ENCODE data around the gene ZDHHC23. TPM values are rescaled to one million over a fixed set of nuclear protein-coding genes. Genes with fewer than 3 reads are reported as not detected.
A peak's percentile ranks its signal among the peaks of the same experiment; 100 is the strongest.

ZDHHC23 gene
- total RNA-seq, 1 experiment from 2014 or later, result 9.0 TPM

GRCh38 chr3:113954091-113954685 lies 6.4 kb downstream of the ZDHHC23 start:
- no peaks in the 10 kb centered on the region for H3K36me3 Mint-ChIP-seq (ENCODE audit: insufficient read depth, unreplicated experiment)
- no peak for DNase-seq
- Histone ChIP-seq H3K36me3 (ENCODE audit: control insufficient read depth, insufficient read depth, low read length) (no peaks in the 10 kb centered on the region), H3K27me3 (replicated peaks; ENCODE audit: control insufficient read depth, insufficient read depth, low read length) (no peaks in the 10 kb centered on the region), H3K4me3 (ENCODE audit: low read depth, low read length) (no peak overlapping the region), H3K9me3 (no peaks in the 10 kb centered on the region), H3K4me1 (no peaks in the 10 kb centered on the region)
- H3K27me3 Mint-ChIP-seq (ENCODE audit: insufficient read depth, unreplicated experiment), result peaks cover 3% of the 10 kb centered on the region
- peaks cover under 1% of the 10 kb centered on the region for H3K4me1 Mint-ChIP-seq (ENCODE audit: low read depth, unreplicated experiment)
- BruUV-seq (replicated peaks), result no TSS peak
- no peak overlapping the region for H3K4me3 Mint-ChIP-seq (ENCODE audit: unreplicated experiment)
- ChIA-PET CTCF (no interaction called here), POLR2A (no interaction called here)
- no peak overlapping the region for H3K27ac Mint-ChIP-seq (ENCODE audit: unreplicated experiment)
- TF ChIP-seq CTCF (IDR thresholded peaks at IDR 0.05; ENCODE audit: insufficient read depth in 1 of 2, low read depth in 1 of 2, low read length in 1 of 2, severe bottlenecking in 1 of 2, unreplicated experiment in 1 of 2), result no peak
- intact Hi-C loops (cut with micrococcal nuclease; ENCODE audit: unreplicated experiment), result no loop called here
- no peaks in the 10 kb centered on the region for H3K9me3 Mint-ChIP-seq (ENCODE audit: unreplicated experiment)

- Histone ChIP-seq H3K27me3 (replicated peaks; ENCODE audit: control insufficient read depth, insufficient read depth, low read length) (no peaks in the 10 kb centered on the region), H3K36me3 (ENCODE audit: control insufficient read depth, insufficient read depth, low read length) (no peaks in the 10 kb centered on the region), H3K4me3 (ENCODE audit: low read depth, low read length) (no peak overlapping the region), H3K9me3 (no peaks in the 10 kb centered on the region), H3K4me1 (no peaks in the 10 kb centered on the region)
- Mint-ChIP-seq H3K27me3 (ENCODE audit: insufficient read depth, unreplicated experiment) (peaks cover 3% of the 10 kb centered on the region), H3K9me3 (ENCODE audit: unreplicated experiment) (no peaks in the 10 kb centered on the region), H3K27ac (ENCODE audit: unreplicated experiment) (no peak overlapping the region), H3K4me1 (ENCODE audit: low read depth, unreplicated experiment) (no peaks in the 10 kb centered on the region), H3K36me3 (ENCODE audit: insufficient read depth, unreplicated experiment) (no peaks in the 10 kb centered on the region), H3K4me3 (ENCODE audit: unreplicated experiment) (no peak overlapping the region)
- no TSS peak for BruUV-seq (replicated peaks)
- no peak for DNase-seq
- CTCF ChIA-PET, result interaction anchor here (0.6 kb wide), 1 partner anchor 194 kb away, joined by 3 read pairs; no protein-coding TSS in a partner anchor
- TF ChIP-seq CTCF (IDR thresholded peaks at IDR 0.05; ENCODE audit: insufficient read depth in 1 of 2, low read depth in 1 of 2, low read length in 1 of 2, severe bottlenecking in 1 of 2, unreplicated experiment in 1 of 2), result no peak
- POLR2A ChIA-PET, result no interaction called here
- intact Hi-C loops (cut with micrococcal nuclease; ENCODE audit: unreplicated experiment), result no loop called here
Measured at GRCh38 chr3:113963879-113964278, 16.1 kb downstream of the ZDHHC23 start.

GRCh38 chr3:113966172-113966571 lies 18.4 kb downstream of the ZDHHC23 start:
- Histone ChIP-seq H3K27me3 (replicated peaks; ENCODE audit: control insufficient read depth, insufficient read depth, low read length) (no peaks in the 10 kb centered on the region), H3K9me3 (no peaks in the 10 kb centered on the region), H3K4me1 (no peaks in the 10 kb centered on the region), H3K36me3 (ENCODE audit: control insufficient read depth, insufficient read depth, low read length) (no peaks in the 10 kb centered on the region), H3K4me3 (ENCODE audit: low read depth, low read length) (no peak overlapping the region)
- Mint-ChIP-seq H3K4me3 (ENCODE audit: unreplicated experiment) (no peak overlapping the region), H3K9me3 (ENCODE audit: unreplicated experiment) (no peaks in the 10 kb centered on the region), H3K36me3 (ENCODE audit: insufficient read depth, unreplicated experiment) (no peaks in the 10 kb centered on the region), H3K27me3 (ENCODE audit: insufficient read depth, unreplicated experiment) (peaks cover 3% of the 10 kb centered on the region), H3K4me1 (ENCODE audit: low read depth, unreplicated experiment) (no peaks in the 10 kb centered on the region), H3K27ac (ENCODE audit: unreplicated experiment) (no peak overlapping the region)
- intact Hi-C loops (cut with micrococcal nuclease; ENCODE audit: unreplicated experiment), result no loop called here
- no TSS peak for BruUV-seq (replicated peaks)
- peak in 1 of 2 experiments; percentile 45 for TF ChIP-seq CTCF (IDR thresholded peaks at IDR 0.05; ENCODE audit: insufficient read depth in 1 of 2, low read depth in 1 of 2, low read length in 1 of 2, severe bottlenecking in 1 of 2, unreplicated experiment in 1 of 2)
- ChIA-PET CTCF (interaction anchor here (0.6 kb wide), 1 partner anchor 172 kb away, joined by 3 read pairs; no protein-coding TSS in a partner anchor), POLR2A (no interaction called here)
- peak in 1 of 2 experiments; percentile 34 for DNase-seq

All from Caco-2 (cell line).